ENCODE results near the gene DTNBP1.
"Not testable (repeated sequence)": the region's sequence is repeated elsewhere in the genome, so short reads cannot be mapped to it uniquely, and the experiment has no call there.

The DTNBP1 gene

DNA sequence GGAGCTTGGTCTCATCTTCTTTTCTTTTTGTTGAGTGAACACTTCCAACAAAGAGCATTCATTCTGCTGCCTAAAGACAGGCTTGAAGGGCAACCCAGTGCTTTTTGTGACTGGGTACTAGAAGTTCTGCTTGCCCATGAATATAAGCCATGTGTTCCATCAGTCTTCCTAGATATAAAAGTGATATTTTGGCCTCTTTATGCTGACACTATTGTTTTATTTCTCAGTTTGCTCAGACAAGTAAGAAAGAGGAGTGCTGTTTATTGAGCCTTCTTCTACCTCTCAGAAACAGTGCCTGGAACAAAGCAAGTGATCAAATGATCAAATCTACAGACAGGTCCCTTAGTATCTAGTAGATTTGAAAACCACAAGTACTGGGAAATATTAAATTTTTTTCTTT is 2.4 kb upstream of the DTNBP1 start:
- DNase-seq, result no peak

DNA sequence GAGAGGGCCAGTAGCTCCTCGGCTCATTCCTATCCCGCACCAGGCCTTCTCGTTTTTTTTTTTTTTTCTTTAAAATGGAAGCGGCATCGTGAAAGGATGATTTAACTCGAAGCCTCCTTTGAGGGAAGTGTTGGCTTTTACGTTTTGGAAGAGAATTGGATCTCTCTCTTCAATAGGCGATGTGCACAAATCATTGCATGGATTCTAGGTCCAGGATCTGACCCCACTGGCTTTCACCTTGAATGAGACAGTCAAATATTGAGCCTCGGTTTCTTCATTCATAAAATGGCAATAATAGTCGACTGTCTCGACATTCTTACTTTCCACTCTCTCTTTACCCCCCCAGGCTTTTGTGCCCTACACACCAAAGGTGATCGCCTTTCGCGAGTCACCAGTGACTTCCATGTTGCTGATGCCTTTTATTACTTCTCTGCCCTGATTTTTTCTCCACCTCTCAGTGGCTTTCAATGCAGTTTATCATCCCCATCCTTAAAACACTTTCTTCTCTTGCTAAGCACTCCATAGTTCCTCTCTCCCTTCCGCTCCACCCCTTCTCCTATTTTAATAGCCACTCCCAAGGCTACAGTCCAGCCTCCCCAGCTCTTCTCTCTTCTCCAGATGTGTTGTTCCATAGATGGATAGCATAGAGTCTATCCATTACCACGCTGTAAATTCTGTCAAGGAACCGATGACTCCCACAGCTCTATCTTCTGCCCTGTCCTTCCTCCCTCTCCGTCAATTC is 473 bp upstream of the DTNBP1 start:
- DNase-seq, result no peak

DNA sequence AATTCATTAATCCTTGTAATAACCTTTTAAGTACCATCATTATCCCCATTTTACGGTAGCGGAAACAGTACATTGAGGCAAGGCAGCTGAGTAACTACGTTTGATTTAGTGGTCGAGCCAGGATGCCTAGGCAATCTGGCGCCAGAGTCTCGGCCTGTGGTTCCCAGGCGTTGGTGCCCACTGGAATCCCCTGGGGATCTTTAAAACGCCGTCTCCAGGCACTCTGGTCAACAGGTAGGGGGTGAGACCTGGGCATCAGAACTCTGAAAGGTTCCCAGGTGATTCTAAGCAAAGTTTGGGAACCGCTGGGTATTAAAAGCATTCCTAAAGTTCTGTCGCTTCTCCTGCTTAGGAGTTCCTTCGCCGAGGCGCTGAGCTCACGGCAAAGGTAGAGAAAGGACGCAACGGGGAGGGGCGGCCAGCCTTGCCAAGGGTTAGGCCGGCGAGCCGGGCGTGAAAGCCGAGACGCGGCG is 939 bp downstream of the DTNBP1 start:
- no peak for DNase-seq

DNA sequence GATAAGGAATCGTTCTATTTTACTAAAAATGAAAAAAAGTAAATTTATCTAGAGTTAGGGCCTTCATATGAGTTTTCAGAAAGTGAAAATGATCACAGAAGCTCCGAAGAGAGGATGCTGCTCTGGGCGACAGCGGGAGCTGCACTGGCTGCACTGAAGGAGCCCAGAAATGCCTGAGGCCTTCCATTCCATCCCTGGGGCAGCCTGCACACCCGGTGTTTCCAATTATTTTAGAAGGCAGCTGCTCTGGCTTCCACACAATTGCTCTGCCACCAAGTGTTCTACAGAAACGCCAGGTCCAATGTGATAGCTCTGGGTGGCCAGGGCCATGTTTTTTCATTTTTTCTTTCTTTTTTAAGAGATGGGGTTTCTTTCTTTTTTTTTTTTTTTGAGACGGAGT is 3.6 kb downstream of the DTNBP1 start:
- no peak for DNase-seq

DNA sequence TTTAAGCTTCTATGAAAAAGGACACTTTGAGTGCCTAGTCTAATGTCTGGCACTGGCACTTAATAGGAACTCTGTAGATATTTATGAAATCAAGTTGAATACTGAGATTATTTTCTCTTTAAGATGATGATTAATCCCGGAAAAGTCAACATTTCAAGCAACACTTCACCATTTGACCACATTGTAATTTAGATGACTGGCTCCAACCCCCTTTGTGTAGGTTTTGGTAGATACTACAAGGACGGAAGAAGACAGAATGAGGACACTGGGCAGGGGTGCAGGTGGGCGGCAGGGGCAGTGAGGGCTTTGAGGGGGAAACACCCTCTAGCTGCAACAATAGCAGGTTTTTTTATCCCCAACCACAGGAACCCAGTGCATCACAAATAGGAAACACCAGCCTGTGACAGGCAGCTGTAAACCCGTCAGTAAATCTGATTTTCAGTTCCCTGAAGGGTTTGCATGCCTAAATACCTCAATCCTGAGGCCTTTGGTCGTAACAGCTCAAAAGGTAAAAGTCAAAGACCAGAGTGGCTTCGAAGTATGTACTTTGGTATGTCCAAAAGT is 4.6 kb downstream of the DTNBP1 start:
- DNase-seq, result no peak

DNA sequence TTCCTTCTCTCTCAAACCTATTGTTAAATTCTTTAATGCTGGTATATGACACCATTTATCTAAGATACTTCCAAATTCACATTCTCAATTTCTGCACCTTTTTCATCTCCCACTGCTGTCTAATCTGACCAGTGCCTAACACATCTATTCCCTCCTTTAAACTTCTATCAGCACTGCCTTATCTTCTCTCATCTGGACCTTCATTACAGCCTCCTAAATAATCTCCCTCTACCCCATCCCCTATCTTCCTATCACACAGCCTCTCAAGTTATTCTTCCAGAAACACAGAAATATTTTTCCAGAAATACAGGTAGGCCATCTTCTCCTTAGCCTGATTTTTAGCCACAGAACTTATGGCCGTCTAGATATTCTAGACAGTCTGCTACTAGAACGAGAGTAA is 5.5 kb downstream of the DTNBP1 start:
- no peak for DNase-seq

DNA sequence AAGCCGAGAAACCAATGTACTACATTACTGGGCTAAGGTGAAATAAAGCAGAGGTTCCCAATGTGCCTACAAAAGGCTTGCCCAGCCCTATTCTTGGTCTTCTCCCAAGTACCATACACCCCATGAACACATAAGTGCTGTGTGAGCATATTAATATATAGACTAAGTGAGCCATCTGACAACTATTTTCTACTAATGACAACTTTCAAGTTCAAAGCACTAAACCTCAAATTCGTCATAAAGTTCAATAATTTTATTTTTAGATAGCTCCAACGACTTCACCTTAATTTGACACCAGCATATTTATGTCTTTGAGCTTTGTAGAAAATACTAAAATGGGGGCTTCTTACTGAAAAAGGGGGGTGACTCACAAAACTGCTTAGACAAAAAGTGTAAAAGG is 6.7 kb downstream of the DTNBP1 start:
- no peak for DNase-seq

DNA sequence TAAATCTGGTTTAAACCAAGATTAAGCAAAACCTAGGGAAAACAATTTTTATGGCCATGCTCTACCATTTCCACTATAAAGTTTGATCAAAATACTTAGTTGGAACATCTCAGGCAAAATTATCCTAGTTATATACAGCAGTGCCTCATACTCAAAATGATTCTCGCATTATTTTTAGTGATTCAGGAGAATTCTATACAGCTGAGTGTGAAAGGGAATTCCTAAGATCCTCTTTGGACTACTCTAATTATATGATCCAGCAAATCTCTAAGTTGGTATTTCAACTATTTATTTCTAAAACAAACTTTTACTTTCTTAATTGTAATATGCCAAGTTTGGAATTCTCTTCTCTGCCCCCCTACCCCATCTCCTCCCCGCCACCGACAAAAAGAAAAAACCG is 8.6 kb downstream of the DTNBP1 start:
- DNase-seq, result no peak

DNA sequence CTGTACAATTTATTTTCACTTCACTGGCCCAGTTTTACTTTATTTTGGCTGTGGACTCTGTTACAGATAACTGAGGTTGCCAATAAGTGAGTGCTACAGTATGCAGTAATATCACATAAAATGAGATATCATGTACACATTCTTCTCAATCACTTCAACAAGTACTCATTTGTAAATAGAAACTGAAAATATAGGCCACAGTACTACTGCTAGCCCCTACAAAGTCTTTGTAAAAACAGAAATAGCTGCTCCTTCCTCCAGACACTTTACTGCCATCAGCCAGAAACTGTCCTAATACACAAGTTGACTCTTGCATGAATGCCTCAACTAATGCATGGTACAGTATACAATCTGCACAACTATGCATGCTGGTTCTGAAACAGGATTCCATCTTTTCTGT is 9.2 kb downstream of the DTNBP1 start:
- DNase-seq, result no peak

DNA sequence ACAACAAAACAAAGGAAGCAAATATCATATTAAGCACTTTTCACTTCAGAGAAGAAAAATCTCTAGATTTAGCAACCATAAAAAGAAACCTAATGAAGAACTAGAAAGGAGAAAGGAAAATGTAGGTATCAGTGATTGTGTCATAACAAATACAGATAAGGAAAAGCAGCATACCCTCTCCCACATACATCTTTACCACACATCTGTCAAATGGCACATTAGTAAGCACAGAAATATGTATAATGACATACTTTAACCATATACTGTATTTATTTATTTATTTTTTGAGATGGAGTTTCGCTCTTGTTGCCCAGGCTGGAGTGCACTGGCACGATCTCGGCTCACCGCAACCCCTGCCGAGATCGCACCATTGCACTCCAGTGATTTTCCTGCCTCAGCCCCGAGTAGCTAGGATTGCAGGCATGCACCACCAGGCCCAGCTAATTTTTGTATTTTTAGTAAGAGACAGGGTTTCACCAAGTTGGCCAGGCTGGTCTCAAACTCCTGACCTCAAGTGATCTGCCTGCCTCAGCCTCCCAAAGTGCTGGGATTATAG is 12.7 kb downstream of the DTNBP1 start:
- DNase-seq, result not testable (repeated sequence)

DNA sequence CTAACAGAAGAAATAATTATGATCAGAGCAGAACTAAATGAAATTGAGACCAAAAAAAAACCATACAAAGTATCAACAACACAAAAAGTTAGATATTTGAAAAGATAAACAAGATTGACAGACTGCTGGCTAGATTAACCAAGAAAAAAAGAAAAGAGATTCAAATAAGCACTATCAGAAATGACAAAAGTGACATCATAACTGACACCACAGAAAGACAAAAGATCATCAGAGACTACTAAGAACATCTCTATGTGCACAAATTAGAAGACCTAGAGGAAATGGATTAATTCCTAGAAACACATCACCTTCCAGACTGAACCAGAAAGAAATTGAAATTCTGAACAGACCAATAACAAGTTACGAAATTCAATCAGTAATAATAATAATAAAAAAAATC is 17.9 kb downstream of the DTNBP1 start:
- DNase-seq, result no peak

DNA sequence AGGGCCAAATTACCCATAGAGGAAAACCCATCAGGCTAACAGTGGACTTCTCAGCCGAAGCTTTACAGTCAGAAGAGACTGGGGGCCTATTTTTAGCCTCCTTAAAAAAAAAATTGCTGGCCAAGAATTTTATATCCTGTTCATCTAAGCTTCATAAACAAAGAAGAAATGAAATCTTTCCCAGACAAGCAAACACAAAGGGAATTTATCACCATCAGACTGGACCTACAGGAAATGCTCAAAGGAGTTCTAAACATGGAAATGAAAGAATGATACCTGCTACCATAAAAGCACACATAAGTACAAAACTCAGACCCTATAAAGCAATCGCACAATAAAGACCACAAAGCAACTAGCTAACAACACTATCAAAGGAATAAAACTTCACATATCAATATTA is 19.3 kb downstream of the DTNBP1 start:
- no peak for DNase-seq

DNA sequence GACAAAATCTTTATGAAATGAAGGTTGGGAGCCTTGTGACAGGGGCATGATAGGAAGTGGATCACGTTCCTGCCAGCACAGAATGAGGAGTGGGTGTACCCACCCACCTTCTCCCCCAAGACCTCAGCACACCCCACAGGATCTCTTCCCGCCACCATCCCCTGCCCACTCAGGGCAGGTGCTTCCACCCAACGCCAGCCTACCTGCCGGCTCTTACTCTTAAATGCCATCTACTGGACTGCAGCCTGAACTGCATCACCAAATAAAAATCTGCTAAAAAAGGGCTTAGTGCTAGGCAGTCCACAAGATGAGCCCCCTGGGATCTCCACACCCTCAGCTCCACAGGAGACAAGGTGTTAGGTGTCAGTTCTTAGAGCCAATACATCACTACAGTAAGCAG is 20.6 kb downstream of the DTNBP1 start:
- DNase-seq, result no peak

DNA sequence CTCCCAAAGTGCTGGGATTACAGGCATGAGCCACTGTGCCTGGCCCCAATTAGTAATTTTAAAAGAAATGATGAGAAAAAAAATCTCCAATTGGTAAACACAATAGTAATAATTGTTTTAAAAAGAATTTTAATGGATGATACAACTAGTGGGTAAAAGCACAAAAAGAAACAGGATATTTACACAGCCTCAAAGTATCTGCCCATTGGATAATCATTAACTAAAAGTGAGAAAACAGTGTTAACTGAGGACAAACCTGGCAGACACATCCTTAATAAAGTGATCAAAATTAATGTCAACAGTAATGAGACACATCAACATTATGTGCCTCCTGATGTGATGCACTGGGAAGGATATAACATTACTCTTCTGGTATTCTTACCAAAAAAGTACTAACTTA is 24.5 kb downstream of the DTNBP1 start:
- DNase-seq, result no peak

DNA sequence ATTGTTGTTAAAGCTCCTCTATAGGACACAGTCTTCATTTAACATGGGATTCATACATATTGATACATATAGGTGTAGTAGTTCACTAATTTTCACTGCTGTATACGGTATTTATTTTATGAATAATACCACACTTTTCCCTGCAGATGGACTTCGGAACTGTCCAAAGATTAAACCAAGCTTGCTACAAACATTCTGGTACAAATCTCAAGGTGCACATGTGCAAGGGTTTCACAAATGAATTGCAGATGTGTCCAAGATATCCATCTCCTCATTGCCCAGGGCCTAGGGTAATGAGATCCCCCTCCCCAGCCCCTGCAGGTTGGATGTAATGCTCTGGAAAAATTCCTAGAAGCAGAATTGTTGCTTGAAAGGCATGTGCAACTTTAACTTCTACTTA is 31.4 kb downstream of the DTNBP1 start:
- DNase-seq, result no peak

DNA sequence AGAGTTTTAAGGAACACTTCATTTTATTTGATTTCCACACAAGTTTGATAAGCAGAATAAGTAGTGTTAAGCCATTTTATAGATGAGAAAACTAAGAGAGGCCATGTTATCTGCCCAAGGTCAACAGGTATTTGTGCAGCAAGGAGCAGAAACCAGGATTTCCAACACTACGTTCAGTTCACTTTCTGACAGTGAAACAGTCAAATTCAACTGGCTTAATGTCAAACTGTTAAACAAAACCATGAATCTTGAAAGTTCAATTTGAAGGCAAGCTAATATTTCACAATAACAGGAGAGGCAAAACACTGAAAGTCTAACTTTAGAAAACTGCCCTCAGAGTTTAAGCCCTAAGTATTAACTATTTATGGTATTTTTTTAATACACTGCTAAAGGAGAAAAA is 32.6 kb downstream of the DTNBP1 start:
- DNase-seq, result no peak

DNA sequence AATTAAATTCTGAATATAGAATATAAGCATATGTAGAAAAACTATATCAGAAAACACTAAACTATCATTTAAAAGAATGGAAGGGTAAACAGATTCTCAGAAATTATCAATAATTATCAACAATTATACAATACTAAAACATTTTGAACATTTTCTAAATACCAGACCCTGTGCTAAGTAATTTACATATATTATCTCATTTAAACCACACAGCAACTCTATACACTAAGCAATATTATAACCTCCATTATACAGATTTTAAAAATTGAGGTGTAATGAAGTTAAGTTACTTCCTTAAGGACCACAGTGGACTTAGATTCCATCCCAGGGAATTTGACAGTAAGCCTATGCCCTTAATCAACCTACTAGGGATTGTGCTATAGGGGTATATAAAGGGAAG is 33.3 kb downstream of the DTNBP1 start:
- DNase-seq, result no peak

DNA sequence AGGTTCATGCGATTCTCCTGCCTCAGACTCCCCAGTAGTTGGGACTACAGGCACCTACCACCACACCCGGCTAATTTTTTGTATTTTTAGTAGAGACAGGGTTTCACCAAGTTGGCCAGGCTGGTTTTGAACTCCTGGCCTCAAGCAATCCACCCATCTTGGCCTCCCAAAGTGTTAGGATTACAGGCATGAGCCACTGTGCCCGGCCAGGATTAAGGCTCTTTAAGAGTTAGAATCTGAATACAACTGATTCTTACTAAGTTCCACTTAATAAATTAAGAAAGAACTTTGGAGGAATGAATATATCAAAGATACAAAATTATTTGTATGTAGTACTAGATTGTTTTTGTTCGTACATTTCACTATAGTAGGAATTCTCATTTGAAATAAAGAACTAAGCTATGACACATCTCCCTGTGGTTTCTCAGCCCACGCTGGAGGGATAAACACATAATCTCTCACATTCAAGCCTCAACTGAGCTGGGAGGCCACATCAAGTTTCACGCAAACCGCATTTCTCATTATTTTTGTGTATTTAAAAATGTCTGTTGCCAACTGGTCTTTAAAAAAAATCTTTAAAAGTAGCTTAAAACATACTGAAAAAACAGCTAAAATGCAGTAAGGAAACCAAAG is 34.2 kb downstream of the DTNBP1 start:
- DNase-seq, result no peak

DNA sequence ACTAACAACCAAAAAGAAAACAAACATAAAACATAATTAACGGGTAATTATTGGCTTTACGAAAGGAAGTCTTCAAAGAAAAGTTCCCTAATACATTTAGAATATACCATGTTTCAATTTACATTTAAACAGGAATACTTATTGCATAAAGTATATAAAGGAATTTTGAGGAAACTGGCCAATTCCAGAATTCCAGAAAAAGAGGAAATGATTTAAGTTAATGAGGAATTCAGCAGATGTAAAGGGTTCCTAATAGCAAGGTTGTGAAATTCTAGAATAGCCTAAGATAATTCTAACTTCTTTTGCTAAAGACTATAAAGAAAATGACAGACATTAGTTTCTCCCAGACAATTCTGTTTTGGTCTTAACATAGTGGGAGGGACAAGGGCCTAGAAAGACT is 35.0 kb downstream of the DTNBP1 start:
- no peak for DNase-seq

DNA sequence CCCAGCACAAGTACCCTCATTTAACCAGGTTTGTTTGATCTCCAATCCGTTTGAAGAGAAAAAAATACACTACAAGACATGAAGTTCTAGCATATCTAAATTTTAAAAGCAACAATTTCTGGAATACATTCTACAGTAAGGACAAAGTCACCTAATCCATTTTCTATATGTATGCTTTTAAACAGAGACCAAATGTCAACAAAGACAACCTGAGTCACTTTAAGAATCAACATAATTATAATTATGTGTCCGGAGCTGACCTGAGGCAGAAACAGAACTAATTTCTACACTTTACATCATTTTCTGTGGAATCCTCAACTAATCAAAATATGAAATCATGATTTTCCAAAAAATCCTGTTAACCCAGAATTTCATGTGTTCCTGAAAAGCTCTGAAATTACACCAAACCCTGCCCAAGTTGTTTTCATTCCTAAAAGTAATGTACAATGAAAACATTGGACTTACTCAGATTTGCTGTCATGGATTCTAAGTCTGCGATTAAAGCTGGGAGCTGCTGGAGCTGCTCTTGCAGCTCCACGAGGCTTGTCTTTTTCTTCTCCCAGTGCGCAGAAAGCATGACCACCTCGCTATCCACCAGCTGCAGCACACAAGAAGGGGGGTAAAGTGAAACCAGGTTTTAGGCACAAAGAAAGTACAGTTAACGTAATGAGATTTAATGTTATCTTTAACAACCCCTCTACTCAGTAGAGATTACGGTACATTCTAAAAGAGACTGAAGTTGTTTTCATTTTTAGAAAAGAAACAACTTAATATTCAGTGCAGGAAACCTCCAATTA is 35.8 kb downstream of the DTNBP1 start:
- no peak for DNase-seq

DNA sequence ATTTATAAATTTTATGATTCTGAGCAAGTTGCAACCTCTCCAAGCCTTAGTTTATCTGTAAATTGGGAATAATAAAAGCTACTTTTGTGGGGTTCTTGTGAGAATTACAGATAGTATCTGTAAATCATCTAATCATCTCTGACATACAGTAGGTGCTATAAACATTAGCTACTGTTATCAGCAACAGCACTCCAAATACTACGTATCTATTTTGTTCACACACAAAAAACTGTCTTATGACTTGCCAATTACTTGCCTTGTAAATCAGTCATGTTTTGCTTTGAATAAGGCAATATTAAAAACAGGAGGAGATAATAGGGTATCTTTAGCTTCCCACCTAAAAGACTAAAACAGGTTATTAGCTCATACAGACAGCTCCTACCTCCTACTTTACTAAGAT is 36.7 kb downstream of the DTNBP1 start:
- DNase-seq, result no peak

DNA sequence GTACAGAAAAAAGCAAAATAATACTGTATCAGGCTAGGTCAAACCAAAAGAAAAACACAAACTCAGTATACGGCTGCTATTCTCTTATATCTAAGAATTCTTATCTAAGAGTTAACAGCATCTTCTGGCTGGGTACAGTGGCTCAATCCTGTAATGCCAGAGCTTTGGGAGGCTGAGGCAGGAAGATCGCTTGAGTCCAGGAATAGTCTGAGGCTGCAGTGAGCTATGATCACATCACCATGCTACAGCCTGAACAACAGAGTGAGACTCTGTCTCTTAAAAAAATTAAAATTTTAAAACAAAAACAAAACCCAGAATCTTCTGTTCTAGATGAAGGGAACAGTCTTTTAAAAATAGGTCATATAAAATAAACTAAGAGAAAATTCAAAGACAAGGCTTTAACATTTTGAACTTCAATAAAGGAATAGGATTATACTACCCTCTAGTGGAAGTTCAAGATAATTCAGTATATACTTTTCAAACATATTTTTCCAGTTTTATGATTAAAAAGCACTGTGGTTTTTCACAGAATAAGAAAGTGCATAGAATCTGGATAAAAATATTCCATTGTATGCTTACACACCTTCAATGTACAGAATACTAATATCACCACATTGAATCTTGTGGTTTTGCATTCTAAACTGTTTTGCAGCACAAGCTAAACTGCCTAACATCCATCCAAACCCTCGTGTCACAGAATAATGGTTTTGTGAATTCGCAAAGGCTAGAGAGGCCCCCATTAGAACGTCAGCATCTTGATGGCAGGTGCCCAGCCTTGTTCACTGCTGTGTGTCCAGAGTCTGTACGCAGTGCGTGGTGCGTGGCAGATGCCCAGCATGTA is 39.3 kb downstream of the DTNBP1 start:
- no peak for DNase-seq
